Endodermal cell (in vitro differentiated cells): Measurements from ENCODE around the gene CES1. TPM values are rescaled to one million over a fixed set of nuclear protein-coding genes. Genes with fewer than 3 reads are reported as not detected.
"Not testable (repeated sequence)": the region's sequence is repeated elsewhere in the genome, so short reads cannot be mapped to it uniquely, and the experiment has no call there.

ENCODE experiments used
- DNase-seq: peaks from one replicate; pipeline ENCODE4 v3.0.0-alpha.2; 2017
- H3K27ac ChIP-seq: 2 replicates; pipeline ENCODE4 v1.5.1; 2013; ENCODE audit warnings: mild to moderate bottlenecking, low read depth, low read length, moderate library complexity
- H3K27me3 ChIP-seq: 2 replicates; pipeline ENCODE4 v1.6.1; 2013; ENCODE audit warnings: mild to moderate bottlenecking, low read length, moderate library complexity; ENCODE audit not compliant: insufficient read depth, control insufficient read depth, poor library complexity, severe bottlenecking
- H3K36me3 ChIP-seq: 2 replicates; pipeline ENCODE4 v1.7.0; 2013; ENCODE audit warnings: mild to moderate bottlenecking, low read length, moderate library complexity; ENCODE audit not compliant: control insufficient read depth, insufficient read depth
- H3K4me1 ChIP-seq: one replicate; pipeline ENCODE4 v1.7.0; 2013; ENCODE audit warnings: low read length; ENCODE audit not compliant: control insufficient read depth, insufficient read depth
- H3K4me3 ChIP-seq: 2 replicates; pipeline ENCODE4 v1.5.1; 2013; ENCODE audit warnings: mild to moderate bottlenecking, low read length, moderate library complexity
- H3K9ac ChIP-seq: 2 replicates; pipeline ENCODE4 v1.6.1; 2013; ENCODE audit warnings: mild to moderate bottlenecking, low read length, moderate library complexity; ENCODE audit not compliant: poor library complexity, severe bottlenecking; ENCODE audit errors: extremely low read depth
- H3K9me3 ChIP-seq: 2 replicates; pipeline ENCODE4 v1.6.1; 2013; ENCODE audit warnings: mild to moderate bottlenecking, low read length, moderate library complexity; ENCODE audit not compliant: control insufficient read depth
- H3K27ac Mint-ChIP-seq: 2 replicates; pipeline ENCODE4 v1.8.0; 2020; ENCODE audit warnings: mixed read lengths
- H3K27me3 Mint-ChIP-seq: 2 replicates; pipeline ENCODE4 v1.8.0; 2021; ENCODE audit warnings: mild to moderate bottlenecking, mixed read lengths; ENCODE audit not compliant: insufficient read depth
- H3K36me3 Mint-ChIP-seq: 2 replicates; pipeline ENCODE4 v1.8.0; 2020; ENCODE audit warnings: low read depth, mixed read lengths
- H3K4me1 Mint-ChIP-seq: 2 replicates; pipeline ENCODE4 v1.8.0; 2020; ENCODE audit warnings: mixed read lengths
- H3K4me3 Mint-ChIP-seq: 2 replicates; pipeline ENCODE4 v1.8.0; 2020; ENCODE audit warnings: mild to moderate bottlenecking, moderate library complexity, mixed read lengths
- H3K9me3 Mint-ChIP-seq: 2 replicates; pipeline ENCODE4 v1.8.0; 2020; ENCODE audit warnings: mild to moderate bottlenecking, mixed read lengths
- WGBS, 2 experiments: methylation state at CpG; one replicate each; pipeline versions ENCODE4 v1.1.5 to v1.1.7; 2013; ENCODE audit warnings: missing lambda C conversion rate in 2 of 2, mixed read lengths in 1 of 2; ENCODE audit not compliant: insufficient coverage in 1 of 2, insufficient read length in 1 of 2; 5-methylcytosine and 5-hydroxymethylcytosine counted together
- total RNA-seq, 2 donors: library from RNA; stranded (reverse); fragmentation: NEBNext Ultra II Directional in 1 of 2; extraction: Animal tissue kit (Norgen Biotek cat#: 25700) in 1 of 2; gene quantifications; 2 replicates in 1 of 2; 3 replicates in 1 of 2; pipeline ENCODE4 v1.2.1, GENCODE V29; 2021
- TF ChIP-seq, protein P1 (sequence below): fragments of 200-600 bp; sonication (generic); conservative IDR thresholded peaks from 2 replicates; pipeline ENCODE4 v1.5.0; 2021; ENCODE audit warnings: antibody characterized with exemption, mild to moderate bottlenecking

CES1 gene
- total RNA-seq, 2 donors from 2014 or later = 1.3 TPM; not detected in 1

DNA sequence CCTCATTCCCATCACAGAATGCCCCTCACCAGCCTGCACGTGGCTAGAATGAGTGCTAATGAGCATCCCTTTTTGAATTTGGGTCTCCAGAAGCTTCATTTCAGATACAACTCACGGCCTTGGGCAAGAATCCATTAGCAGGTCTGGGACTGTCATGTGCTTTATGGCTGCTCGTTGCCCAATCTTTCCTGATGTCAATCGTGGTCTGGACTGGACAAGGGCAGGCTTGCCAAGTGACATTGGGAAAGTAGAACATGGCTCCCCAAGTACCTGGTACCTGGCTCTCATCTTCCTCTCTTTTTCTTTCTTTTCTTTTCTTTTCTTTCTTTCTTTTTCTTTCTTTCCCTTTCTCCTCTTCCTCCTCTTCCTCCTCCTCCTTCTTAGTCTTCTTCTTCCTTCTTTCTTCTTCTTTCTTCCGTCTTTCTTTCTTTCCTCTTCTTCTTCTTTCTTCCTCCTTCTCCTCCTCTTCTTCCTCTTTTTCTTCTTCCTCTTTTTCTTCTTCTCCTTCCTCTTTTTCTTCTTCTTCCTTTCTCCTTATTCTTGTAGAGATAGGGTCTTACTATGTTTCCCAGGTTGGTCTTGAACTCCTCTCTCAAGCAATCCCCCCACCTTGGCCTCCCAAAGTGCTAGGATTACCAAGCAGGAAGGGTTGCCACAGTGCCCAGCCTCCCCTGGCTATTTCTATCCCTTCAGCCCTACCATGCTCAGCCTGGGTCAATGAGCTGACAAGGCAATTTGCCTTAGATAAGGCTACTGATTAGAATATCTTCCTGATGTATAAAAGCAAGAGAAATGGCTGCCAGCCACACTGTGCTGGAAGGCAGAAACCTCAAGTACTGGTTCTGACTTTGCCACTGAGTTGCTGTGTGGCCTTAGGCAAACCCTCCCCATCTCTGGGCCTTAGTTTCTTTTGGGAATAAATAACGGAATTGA lies 75.0 kb downstream of the CES1 start:
- not testable (repeated sequence) for H3K9me3 Mint-ChIP-seq, H3K4me1 ChIP-seq, H3K36me3 Mint-ChIP-seq, H3K4me1 Mint-ChIP-seq, H3K27me3 ChIP-seq, H3K9ac ChIP-seq, H3K4me3 Mint-ChIP-seq, H3K36me3 ChIP-seq, H3K27ac Mint-ChIP-seq, H3K27ac ChIP-seq, DNase-seq, H3K4me3 ChIP-seq
- peaks cover 12% of the 10 kb centered on the region for H3K9me3 ChIP-seq
- H3K27me3 Mint-ChIP-seq = peaks cover 51% of the 10 kb centered on the region
- 65 to 85% methylated on average over 5 of the region's 6 CpGs for WGBS, 2 experiments

DNA sequence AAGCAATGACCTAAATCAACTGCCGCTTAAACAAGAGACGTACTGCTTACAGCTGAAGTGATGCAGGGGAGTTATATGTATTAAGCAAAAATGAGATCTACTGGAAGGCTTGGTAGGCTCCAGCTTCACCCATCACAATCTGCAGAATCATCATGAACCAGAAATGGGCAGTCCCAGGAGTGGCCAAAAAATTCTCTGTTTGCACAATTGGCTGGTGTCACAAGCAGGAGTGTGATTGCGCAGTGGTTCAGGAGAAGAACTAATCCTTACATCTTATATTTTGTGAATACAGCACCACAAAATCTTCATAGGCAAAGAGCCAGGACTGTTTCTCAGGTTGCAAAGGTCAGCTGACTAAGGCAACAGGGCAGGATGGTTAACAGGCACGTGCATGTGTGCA lies 75.9 kb downstream of the CES1 start:
- Mint-ChIP-seq H3K27ac (no peak overlapping the region), H3K4me1 (peaks cover 3% of the 10 kb centered on the region), H3K9me3 (peaks cover 17% of the 10 kb centered on the region), H3K36me3 (no peaks in the 10 kb centered on the region), H3K27me3 (peaks cover 44% of the 10 kb centered on the region), H3K4me3 (no peak overlapping the region)
- H3K4me1 ChIP-seq = no peaks in the 10 kb centered on the region
- no peak for DNase-seq
- H3K9me3 ChIP-seq = peaks cover 16% of the 10 kb centered on the region
- TF ChIP-seq, protein P1, sequence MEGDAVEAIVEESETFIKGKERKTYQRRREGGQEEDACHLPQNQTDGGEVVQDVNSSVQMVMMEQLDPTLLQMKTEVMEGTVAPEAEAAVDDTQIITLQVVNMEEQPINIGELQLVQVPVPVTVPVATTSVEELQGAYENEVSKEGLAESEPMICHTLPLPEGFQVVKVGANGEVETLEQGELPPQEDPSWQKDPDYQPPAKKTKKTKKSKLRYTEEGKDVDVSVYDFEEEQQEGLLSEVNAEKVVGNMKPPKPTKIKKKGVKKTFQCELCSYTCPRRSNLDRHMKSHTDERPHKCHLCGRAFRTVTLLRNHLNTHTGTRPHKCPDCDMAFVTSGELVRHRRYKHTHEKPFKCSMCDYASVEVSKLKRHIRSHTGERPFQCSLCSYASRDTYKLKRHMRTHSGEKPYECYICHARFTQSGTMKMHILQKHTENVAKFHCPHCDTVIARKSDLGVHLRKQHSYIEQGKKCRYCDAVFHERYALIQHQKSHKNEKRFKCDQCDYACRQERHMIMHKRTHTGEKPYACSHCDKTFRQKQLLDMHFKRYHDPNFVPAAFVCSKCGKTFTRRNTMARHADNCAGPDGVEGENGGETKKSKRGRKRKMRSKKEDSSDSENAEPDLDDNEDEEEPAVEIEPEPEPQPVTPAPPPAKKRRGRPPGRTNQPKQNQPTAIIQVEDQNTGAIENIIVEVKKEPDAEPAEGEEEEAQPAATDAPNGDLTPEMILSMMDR = no peak
- no peak overlapping the region for H3K27ac ChIP-seq
- H3K9ac ChIP-seq = no peak overlapping the region
- no peaks in the 10 kb centered on the region for H3K27me3 ChIP-seq
- H3K36me3 ChIP-seq = no peaks in the 10 kb centered on the region
- no peak overlapping the region for H3K4me3 ChIP-seq
- 93% methylated on average over 3 to 4 of the region's 4 CpGs for WGBS, 2 experiments

DNA sequence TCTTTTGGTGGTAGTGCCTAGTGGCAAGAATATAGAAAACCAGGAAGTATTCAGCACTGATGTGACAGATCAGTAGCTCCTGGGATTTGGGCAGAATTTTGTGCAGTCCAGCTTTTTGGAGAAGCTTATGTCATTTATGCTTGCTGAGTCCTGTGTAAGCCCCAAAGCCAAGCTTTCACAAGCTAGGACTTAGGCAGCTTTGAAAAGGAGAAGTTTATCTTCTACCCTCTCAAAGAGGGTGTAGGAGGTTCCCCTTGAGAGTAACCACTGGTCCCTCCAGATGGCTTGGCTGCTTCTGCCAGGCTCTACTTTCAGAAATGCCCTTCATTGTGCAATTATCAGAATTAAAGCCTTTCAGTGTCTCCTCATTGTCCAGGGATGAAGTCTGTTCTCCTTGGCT lies 78.8 kb downstream of the CES1 start:
- Mint-ChIP-seq H3K27ac (no peak overlapping the region), H3K4me3 (no peak overlapping the region), H3K27me3 (peaks cover 25% of the 10 kb centered on the region), H3K36me3 (no peaks in the 10 kb centered on the region), H3K4me1 (no peaks in the 10 kb centered on the region), H3K9me3 (peaks cover 21% of the 10 kb centered on the region)
- Histone ChIP-seq H3K27me3 (no peaks in the 10 kb centered on the region), H3K27ac (no peak overlapping the region), H3K4me1 (no peaks in the 10 kb centered on the region), H3K9me3 (peaks cover 16% of the 10 kb centered on the region), H3K9ac (no peak overlapping the region), H3K4me3 (no peak overlapping the region), H3K36me3 (no peaks in the 10 kb centered on the region)
- TF ChIP-seq, protein P1 = no peak
- no peak for DNase-seq

DNA sequence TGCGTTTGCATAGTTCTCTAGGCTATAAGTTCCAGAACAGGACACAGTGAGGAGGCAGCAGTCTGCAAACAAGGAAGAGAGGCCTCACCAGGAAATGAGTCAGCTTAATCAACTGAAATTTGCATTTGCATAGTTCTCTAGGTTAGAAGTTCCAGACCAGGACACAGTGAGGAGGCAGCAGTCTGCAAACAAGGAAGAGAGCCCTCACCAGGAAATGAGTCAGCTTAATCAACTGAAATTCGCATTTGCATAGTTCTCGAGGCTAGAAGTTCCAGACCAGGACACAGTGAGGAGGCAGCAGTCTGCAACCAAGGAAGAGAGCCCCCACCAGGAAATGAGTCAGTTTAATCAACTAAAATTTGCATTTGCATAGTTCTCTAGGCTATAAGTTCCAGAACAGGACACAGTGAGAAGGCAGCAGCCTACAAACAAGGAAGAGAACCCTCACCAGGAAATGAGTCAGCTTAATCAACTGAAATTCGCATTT lies 79.7 kb downstream of the CES1 start:
- Mint-ChIP-seq H3K27me3 (peaks cover 18% of the 10 kb centered on the region), H3K27ac (peak overlapping the region; percentile 71), H3K9me3 (peaks cover 21% of the 10 kb centered on the region)
- H3K4me3 Mint-ChIP-seq, H3K36me3 ChIP-seq, H3K4me1 ChIP-seq, H3K4me1 Mint-ChIP-seq, H3K27ac ChIP-seq, H3K36me3 Mint-ChIP-seq, DNase-seq, H3K27me3 ChIP-seq, H3K9ac ChIP-seq, H3K4me3 ChIP-seq: not testable (repeated sequence)
- 89 to 92% methylated on average over 4 of the region's 4 CpGs for WGBS, 2 experiments
- H3K9me3 ChIP-seq = peaks cover 16% of the 10 kb centered on the region

Other genes with a start within 250 kb of the CES1 start
- 1 to 10 TPM in 1 of 2 donors, not detected in 1; 1.1 TPM for gene SLC6A2, start 177.1 kb downstream of the CES1 start, total RNA-seq
- under 1 TPM in 1 of 2 donors, not detected in 1; 0.26 TPM for gene CES5A, start 42.3 kb upstream of the CES1 start, total RNA-seq